Astrocyte (in vitro differentiated cells and primary cell): ENCODE measurements around the gene PSMA4. TPM values are rescaled to one million over a fixed set of nuclear protein-coding genes. Genes with fewer than 3 reads are reported as not detected.
A peak's percentile ranks its signal among the peaks of the same experiment; 100 is the strongest.

Experiments used
- DNase-seq: peaks from one replicate; pipeline ENCODE4 v3.0.0-alpha.2; 2010; ENCODE audit warnings: low read depth
- FAIRE-seq: peaks from 2 replicates; lab custom pipeline; 2011; peaks lifted over from hg19 to GRCh38; lab: Jason Lieb, UNC
- H2AFZ ChIP-seq: 2 replicates; pipeline ENCODE4 v1.6.0; 2012; ENCODE audit warnings: low read depth, low read length, inconsistent platforms
- H3K27ac ChIP-seq: 2 replicates; pipeline ENCODE4 v1.5.1; 2011; ENCODE audit warnings: low read depth, low read length, inconsistent platforms
- H3K27me3 ChIP-seq: 2 replicates; pipeline ENCODE4 v1.6.0; 2011; ENCODE audit warnings: low read length, inconsistent platforms; ENCODE audit not compliant: insufficient read depth
- H3K36me3 ChIP-seq: 2 replicates; pipeline ENCODE4 v1.5.1; 2011; ENCODE audit warnings: low read length, inconsistent platforms; ENCODE audit not compliant: insufficient read depth
- H3K4me1 ChIP-seq: 2 replicates; pipeline ENCODE4 v1.5.1; 2011; ENCODE audit warnings: low read length, inconsistent platforms; ENCODE audit not compliant: insufficient read depth
- H3K4me2 ChIP-seq: 2 replicates; pipeline ENCODE4 v1.6.0; 2012; ENCODE audit warnings: low read length, inconsistent platforms
- H3K4me3 ChIP-seq: 2 replicates; pipeline ENCODE4 v1.5.1; 2011; ENCODE audit warnings: low read depth, mild to moderate bottlenecking, low read length, inconsistent platforms; ENCODE audit not compliant: insufficient read depth
- H3K79me2 ChIP-seq: 2 replicates; pipeline ENCODE4 v1.6.0; 2012; ENCODE audit warnings: mild to moderate bottlenecking, low read length, inconsistent platforms; ENCODE audit not compliant: insufficient read depth
- H3K9ac ChIP-seq: 2 replicates; pipeline ENCODE4 v1.6.0; 2012; ENCODE audit warnings: mild to moderate bottlenecking, low read length, inconsistent platforms
- H3K9me3 ChIP-seq: 2 replicates; pipeline ENCODE4 v1.5.1; 2012; ENCODE audit warnings: low read depth, mild to moderate bottlenecking, low read length, inconsistent platforms; ENCODE audit not compliant: insufficient read depth
- H4K20me1 ChIP-seq: 2 replicates; pipeline ENCODE4 v1.6.0; 2012; ENCODE audit warnings: low read length, inconsistent platforms; ENCODE audit not compliant: insufficient read depth
- H3K27ac Mint-ChIP-seq: one replicate; pipeline ENCODE4 v1.8.0; 2021; ENCODE audit warnings: mild to moderate bottlenecking, mixed read lengths; ENCODE audit not compliant: unreplicated experiment
- H3K27me3 Mint-ChIP-seq: one replicate; pipeline ENCODE4 v1.8.0; 2021; ENCODE audit warnings: low read depth, mixed read lengths; ENCODE audit not compliant: unreplicated experiment
- H3K36me3 Mint-ChIP-seq: one replicate; pipeline ENCODE4 v1.8.0; 2021; ENCODE audit warnings: low read depth, mixed read lengths; ENCODE audit not compliant: unreplicated experiment
- H3K4me1 Mint-ChIP-seq: one replicate; pipeline ENCODE4 v1.8.0; 2021; ENCODE audit warnings: low read depth, mixed read lengths; ENCODE audit not compliant: unreplicated experiment
- H3K4me3 Mint-ChIP-seq: one replicate; pipeline ENCODE4 v1.8.0; 2021; ENCODE audit warnings: mild to moderate bottlenecking, moderate library complexity, mixed read lengths; ENCODE audit not compliant: unreplicated experiment
- H3K9me3 Mint-ChIP-seq: one replicate; pipeline ENCODE4 v1.8.0; 2021; ENCODE audit warnings: mild to moderate bottlenecking, mixed read lengths; ENCODE audit not compliant: unreplicated experiment
- EZH2 ChIP-seq: IDR thresholded peaks from 2 replicates; pipeline ENCODE4 v1.6.1; 2012; ENCODE audit warnings: mild to moderate bottlenecking, low read length, inconsistent platforms; ENCODE audit not compliant: insufficient read depth
- total RNA-seq: library from RNA; stranded (reverse); gene quantifications from 2 replicates; pipeline ENCODE4 v1.2.1, GENCODE V29; 2021
- TF ChIP-seq, protein P1 (sequence below): IDR thresholded peaks from 2 replicates; pipeline ENCODE4 v1.5.1; 2011; ENCODE audit warnings: low read depth, mild to moderate bottlenecking, inconsistent platforms, low read length, moderate library complexity; ENCODE audit not compliant: insufficient read depth

The PSMA4 gene
- total RNA-seq, 1 donor from 2014 or later: 205 TPM

DNA sequence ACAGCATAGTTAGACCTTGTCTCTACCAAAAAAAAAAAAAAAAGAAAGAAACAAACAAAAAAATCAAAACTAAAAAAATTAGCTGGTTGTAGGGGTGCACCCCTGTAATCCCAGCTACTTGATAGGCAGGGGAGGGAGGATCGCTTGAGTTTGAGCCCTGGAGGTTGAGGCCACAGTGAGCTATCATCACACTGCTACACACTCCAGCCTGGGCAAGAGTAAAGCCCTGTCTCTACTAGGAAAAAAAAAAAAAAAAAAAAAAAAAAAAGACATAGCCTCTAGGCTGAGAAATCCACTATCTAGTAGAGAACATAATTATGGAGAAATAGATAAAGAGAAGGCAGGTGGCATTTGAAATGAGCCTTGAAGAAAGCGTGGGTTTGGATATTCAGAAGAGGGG lies 22.8 kb downstream of the PSMA4 start:
- no peak overlapping the region for H3K4me3 Mint-ChIP-seq
- Histone ChIP-seq H3K27ac (no peak overlapping the region), H3K27me3 (no peaks in the 10 kb centered on the region), H3K79me2 (no peaks in the 10 kb centered on the region), H2AFZ (no peak overlapping the region), H3K9ac (no peak overlapping the region), H3K36me3 (no peaks in the 10 kb centered on the region), H3K4me3 (no peak overlapping the region), H3K9me3 (no peaks in the 10 kb centered on the region), H3K4me2 (no peak overlapping the region), H4K20me1 (no peaks in the 10 kb centered on the region), H3K4me1 (no peaks in the 10 kb centered on the region)
- no peaks in the 10 kb centered on the region for H3K4me1 Mint-ChIP-seq
- peaks cover 19% of the 10 kb centered on the region for H3K27me3 Mint-ChIP-seq
- no peak for DNase-seq
- FAIRE-seq: no peak
- H3K9me3 Mint-ChIP-seq: no peaks in the 10 kb centered on the region
- no peak overlapping the region for H3K27ac Mint-ChIP-seq
- TF ChIP-seq, protein P1, sequence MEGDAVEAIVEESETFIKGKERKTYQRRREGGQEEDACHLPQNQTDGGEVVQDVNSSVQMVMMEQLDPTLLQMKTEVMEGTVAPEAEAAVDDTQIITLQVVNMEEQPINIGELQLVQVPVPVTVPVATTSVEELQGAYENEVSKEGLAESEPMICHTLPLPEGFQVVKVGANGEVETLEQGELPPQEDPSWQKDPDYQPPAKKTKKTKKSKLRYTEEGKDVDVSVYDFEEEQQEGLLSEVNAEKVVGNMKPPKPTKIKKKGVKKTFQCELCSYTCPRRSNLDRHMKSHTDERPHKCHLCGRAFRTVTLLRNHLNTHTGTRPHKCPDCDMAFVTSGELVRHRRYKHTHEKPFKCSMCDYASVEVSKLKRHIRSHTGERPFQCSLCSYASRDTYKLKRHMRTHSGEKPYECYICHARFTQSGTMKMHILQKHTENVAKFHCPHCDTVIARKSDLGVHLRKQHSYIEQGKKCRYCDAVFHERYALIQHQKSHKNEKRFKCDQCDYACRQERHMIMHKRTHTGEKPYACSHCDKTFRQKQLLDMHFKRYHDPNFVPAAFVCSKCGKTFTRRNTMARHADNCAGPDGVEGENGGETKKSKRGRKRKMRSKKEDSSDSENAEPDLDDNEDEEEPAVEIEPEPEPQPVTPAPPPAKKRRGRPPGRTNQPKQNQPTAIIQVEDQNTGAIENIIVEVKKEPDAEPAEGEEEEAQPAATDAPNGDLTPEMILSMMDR: no peak
- no peak for TF ChIP-seq EZH2
- no peaks in the 10 kb centered on the region for H3K36me3 Mint-ChIP-seq

DNA sequence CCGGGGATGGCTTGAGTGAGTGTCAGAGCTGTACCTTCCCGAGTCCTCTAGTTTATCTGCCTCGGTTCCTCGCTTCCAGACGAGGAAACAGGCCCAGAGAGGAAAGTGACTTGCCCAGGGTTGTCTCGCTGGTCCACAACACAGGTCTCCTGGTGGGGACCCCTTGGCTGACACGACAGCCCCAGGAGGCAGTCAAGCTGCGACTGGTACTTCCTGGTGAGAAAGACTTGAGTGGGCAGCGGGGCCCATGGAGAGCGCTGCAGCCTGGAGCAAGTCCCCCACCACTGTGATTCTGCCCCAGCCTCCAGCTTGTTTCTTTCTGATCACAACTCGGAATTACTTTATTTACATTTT lies 24.5 kb downstream of the PSMA4 start:
- no peaks in the 10 kb centered on the region for H4K20me1 ChIP-seq
- H3K4me1 ChIP-seq: no peaks in the 10 kb centered on the region
- Mint-ChIP-seq H3K4me3 (peak overlapping the region; percentile 80), H3K36me3 (no peaks in the 10 kb centered on the region), H3K27me3 (peaks cover 16% of the 10 kb centered on the region), H3K9me3 (no peaks in the 10 kb centered on the region), H3K27ac (no peak overlapping the region), H3K4me1 (no peaks in the 10 kb centered on the region)
- H3K27me3 ChIP-seq: no peaks in the 10 kb centered on the region
- peak overlapping the region; percentile 83 for H2AFZ ChIP-seq
- no peak overlapping the region for H3K4me3 ChIP-seq
- TF ChIP-seq, protein P1: no peak
- TF ChIP-seq EZH2: no peak
- no peak for DNase-seq
- H3K36me3 ChIP-seq: no peaks in the 10 kb centered on the region
- H3K9me3 ChIP-seq: no peaks in the 10 kb centered on the region
- FAIRE-seq: no peak
- H3K4me2 ChIP-seq: peak overlapping the region; percentile 97
- no peak overlapping the region for H3K27ac ChIP-seq
- no peaks in the 10 kb centered on the region for H3K79me2 ChIP-seq
- H3K9ac ChIP-seq: no peak overlapping the region

DNA sequence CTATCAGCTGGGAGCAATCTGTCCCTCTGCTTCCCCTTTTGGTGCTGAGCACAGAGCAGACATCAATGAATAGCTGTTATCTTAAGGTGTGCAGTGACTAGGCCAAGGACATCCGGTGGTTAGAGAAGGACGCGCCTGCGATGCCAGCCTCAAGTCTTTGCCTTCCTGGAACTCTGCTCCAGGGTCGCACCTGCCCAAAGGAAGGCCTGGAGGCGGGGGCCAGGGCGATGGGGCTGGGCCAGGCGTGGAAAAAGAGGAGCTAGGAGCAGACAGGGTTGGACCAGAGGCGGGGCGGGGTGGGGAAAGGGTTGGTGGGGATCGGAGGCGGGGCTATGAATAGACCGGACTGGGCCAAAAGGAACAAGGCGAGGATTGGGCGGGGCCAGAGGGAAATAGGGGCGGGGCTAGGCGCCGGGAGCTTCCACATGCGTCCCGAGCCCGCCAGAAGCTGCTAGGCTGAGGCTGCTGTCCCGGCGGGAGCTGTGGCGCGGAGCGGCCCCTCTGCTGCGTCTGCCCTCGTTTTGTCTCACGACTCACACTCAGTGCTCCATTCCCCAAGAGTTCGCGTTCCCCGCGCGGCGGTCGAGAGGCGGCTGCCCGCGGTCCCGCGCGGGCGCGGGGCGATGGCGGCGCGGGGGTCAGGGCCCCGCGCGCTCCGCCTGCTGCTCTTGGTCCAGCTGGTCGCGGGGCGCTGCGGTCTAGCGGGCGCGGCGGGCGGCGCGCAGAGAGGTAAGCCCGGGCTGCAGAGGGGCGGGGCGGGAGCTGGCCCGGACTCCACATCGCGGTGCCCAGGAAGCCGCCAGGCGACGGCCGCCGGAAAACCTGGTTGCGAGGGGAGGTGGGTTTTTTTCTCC lies 25.1 kb downstream of the PSMA4 start, which contains the start of gene CHRNA5:
Gene CHRNA5, plus strand, starts transcription at position 424 of the 854 bp plus-strand sequence. Its CDS starts 200 bp downstream, at position 624.
- Histone ChIP-seq H3K27me3 (no peaks in the 10 kb centered on the region), H4K20me1 (no peaks in the 10 kb centered on the region), H3K27ac (peak within 1 kb of the TSS; percentile 22), H3K4me2 (peak within 1 kb of the TSS; percentile 97), H2AFZ (peak within 1 kb of the TSS; percentile 83), H3K79me2 (no peaks in the 10 kb centered on the region), H3K4me1 (no peaks in the 10 kb centered on the region), H3K9me3 (no peaks in the 10 kb centered on the region), H3K36me3 (no peaks in the 10 kb centered on the region), H3K9ac (peak within 1 kb of the TSS; percentile 57), H3K4me3 (peak within 1 kb of the TSS; percentile 79)
- TF ChIP-seq, protein P1: no peak
- TF ChIP-seq EZH2: no peak
- no peaks in the 10 kb centered on the region for H3K36me3 Mint-ChIP-seq
- H3K4me1 Mint-ChIP-seq: no peaks in the 10 kb centered on the region
- H3K27me3 Mint-ChIP-seq: peaks cover 16% of the 10 kb centered on the region
- DNase-seq (peak; percentile 63), FAIRE-seq (no peak)
- H3K9me3 Mint-ChIP-seq: no peaks in the 10 kb centered on the region
- H3K4me3 Mint-ChIP-seq: peak within 1 kb of the TSS; percentile 85
- peak within 1 kb of the TSS; percentile 16 for H3K27ac Mint-ChIP-seq
